Epithelial cell of esophagus (primary cell): Measurements from ENCODE around the gene FBXW11.
A peak's percentile ranks its signal among the peaks of the same experiment; 100 is the strongest.

Experiments
- DNase-seq: peaks from one replicate; pipeline ENCODE4 v3.0.0; 2010; ENCODE audit warnings: low read depth
- H3K4me3 ChIP-seq: 2 replicates; pipeline ENCODE4 v1.5.1; 2011; ENCODE audit warnings: mild to moderate bottlenecking, low read length, control low read depth
- TF ChIP-seq, protein P1 (sequence below): IDR thresholded peaks from 2 replicates; pipeline ENCODE4 v1.5.1; 2011; ENCODE audit warnings: low read depth, mild to moderate bottlenecking, low read length, control low read depth, inconsistent platforms; ENCODE audit not compliant: insufficient read depth; ENCODE audit errors: missing control alignments

FBXW11 gene

DNA sequence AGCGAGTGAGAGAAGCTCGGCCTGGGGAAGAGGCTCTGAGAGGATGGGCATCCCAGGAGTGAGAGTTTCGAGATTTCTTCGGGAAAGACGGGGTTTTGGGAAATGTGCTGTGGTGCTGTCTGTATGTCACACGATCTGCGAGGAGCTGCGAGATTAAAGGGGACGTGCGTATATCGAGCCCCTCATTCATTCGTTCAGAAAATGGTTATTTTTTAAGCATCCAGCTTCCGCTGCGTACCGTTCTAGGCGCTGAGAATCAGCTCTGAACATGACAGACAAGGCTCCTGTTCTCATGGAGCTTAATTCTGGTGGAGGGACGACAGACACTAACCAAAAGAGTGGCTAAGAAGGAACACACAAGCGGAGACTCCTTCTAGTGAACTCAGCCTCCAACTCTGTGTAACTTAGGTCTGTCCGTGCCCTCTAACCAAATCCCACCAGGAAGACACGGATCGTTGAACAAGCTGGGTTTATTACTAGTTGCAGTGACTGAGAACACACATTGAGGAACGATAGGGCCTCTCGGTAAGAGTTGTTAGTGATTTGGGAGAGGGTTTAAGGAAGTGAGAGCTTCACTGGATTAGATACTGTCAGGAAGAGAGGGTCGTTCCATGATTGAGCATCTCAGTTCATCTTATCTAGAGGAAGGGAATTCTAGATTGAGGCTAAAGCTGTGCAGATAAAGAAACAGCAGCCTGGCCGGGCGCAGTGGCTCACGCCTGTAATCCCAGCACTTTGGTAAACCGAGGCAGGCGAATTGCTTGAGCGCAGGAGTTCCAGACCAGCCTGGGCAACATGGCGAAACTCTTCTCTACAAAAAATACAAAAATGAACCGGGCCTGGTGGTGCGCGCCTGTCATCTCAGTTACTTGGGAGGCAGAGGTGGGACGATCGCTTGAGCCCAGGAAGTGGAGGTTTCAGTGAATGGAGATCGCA, 1.0 kb upstream of the FBXW11 start:
- DNase-seq, result peak; percentile 22
- TF ChIP-seq, protein P1, sequence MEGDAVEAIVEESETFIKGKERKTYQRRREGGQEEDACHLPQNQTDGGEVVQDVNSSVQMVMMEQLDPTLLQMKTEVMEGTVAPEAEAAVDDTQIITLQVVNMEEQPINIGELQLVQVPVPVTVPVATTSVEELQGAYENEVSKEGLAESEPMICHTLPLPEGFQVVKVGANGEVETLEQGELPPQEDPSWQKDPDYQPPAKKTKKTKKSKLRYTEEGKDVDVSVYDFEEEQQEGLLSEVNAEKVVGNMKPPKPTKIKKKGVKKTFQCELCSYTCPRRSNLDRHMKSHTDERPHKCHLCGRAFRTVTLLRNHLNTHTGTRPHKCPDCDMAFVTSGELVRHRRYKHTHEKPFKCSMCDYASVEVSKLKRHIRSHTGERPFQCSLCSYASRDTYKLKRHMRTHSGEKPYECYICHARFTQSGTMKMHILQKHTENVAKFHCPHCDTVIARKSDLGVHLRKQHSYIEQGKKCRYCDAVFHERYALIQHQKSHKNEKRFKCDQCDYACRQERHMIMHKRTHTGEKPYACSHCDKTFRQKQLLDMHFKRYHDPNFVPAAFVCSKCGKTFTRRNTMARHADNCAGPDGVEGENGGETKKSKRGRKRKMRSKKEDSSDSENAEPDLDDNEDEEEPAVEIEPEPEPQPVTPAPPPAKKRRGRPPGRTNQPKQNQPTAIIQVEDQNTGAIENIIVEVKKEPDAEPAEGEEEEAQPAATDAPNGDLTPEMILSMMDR, result no peak
- peak overlapping the region; percentile 89 for H3K4me3 ChIP-seq

GRCh38 chr5:172005708-172006320, 624 bp downstream of the FBXW11 start:
- H3K4me3 ChIP-seq, result peak overlapping the region; percentile 89
- TF ChIP-seq, protein P1, result no peak
- DNase-seq, result peak; percentile 22

DNA sequence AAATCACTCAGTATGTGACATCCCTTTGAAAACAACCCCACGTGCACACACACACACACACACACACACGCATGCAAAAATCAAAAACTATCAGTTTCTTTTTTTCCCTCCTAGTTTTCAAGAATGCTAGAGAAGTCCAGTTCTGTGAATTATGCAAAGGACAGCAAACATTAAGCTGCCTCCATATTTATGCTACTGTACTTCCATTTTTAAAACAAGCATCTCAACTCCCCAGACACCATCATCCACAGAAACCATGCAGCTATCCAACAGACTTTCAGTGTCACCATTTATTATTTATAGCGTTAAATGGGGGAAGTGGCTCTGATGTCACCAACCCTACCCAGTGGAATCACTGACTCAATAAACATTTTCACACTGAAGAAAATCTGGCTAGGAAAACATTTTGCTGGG, 1.6 kb downstream of the FBXW11 start:
- TF ChIP-seq, protein P1, result no peak
- H3K4me3 ChIP-seq, result peak overlapping the region; percentile 89
- DNase-seq, result peak; percentile 10

DNA sequence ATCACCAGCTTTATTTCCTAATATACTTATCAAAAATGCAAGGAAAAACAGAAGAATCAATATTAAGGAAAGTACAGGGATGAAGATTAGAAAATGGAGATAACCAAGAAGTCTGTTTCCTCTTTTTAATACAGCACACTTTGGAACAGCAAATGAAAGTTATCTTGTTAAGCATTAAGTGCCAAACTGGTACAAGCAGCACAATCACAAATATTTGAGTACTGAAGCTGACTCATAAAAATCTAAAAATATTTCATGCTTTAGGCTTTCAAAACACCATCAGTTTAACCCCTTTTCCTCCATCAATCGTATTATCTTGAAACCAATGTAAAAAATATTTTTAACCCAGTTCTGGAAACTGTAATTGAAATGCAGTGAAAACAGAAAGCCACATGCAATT, 2.7 kb downstream of the FBXW11 start:
- TF ChIP-seq, protein P1, result no peak
- no peak overlapping the region for H3K4me3 ChIP-seq
- DNase-seq, result no peak

DNA sequence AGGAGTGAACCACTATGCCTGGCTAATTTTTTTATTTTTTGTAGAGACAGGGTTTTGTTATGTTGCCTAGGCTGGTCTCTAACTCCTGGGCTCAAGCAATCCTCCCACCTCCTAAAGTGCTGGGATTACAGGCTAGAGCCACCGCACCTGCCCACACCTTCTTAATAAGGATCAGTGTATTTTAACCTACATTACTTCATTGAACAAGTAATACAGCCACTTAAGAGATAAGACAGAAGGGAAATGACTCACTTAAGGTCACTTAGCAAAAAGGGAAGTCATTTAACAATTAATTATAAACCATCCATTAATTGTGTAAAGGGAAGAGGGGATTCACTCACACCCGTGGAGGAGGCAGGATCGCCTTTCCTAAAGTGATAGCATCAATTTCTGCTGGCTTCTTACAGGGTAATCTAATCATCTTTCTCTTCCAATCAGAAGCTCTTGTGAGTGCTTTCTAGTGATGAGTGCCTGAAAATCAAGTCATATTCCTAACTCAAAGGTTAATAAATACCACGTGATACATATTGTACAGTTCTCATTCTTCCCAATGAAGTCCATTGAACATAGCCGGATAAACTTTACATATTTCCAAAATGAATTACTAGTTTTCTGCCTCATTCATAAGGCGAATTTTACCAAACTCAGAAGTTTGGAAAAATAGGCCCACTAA, 3.5 kb downstream of the FBXW11 start:
- TF ChIP-seq, protein P1, result no peak
- no peak overlapping the region for H3K4me3 ChIP-seq
- no peak for DNase-seq

DNA sequence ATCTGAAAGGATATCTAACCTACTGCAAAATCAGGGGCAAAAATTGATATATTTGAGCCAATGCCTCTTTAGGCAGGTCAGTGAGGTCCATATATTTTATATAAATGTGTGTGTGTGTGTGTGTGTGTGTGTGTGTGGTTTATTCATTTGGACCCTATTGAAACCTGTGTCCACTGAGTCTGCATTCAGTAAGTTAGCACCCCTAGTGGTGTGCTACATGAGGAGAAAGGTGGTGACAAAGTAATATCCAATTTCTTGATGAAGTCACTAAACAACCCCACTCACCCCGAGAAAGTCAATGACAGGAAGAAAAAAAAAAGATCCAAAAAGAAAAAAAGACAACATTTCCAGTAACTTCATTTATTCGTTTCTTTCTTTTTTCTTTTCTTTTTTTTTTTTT, 4.1 kb downstream of the FBXW11 start:
- TF ChIP-seq, protein P1, result peak; percentile 56
- H3K4me3 ChIP-seq, result no peak overlapping the region
- DNase-seq, result peak; percentile 35
